Mesendoderm (in vitro differentiated cells): ENCODE data around the gene CADM1.

ENCODE experiments used
- DNase-seq: peaks from one replicate; pipeline ENCODE4 v3.0.0; 2013
- H2AK5ac ChIP-seq: 2 replicates; pipeline ENCODE4 v1.6.1; 2013; ENCODE audit warnings: low read length, inconsistent platforms
- H2BK120ac ChIP-seq: 2 replicates; pipeline ENCODE4 v1.6.1; 2013; ENCODE audit warnings: low read depth, mild to moderate bottlenecking, low read length, moderate library complexity, mixed read lengths
- H2BK15ac ChIP-seq: replicated peaks from 2 replicates; pipeline ENCODE4 v1.6.1; 2013; ENCODE audit warnings: low read depth, mild to moderate bottlenecking, moderate library complexity
- H2BK5ac ChIP-seq: 2 replicates; pipeline ENCODE4 v1.6.1; 2013; ENCODE audit warnings: low read length, inconsistent platforms
- H3K18ac ChIP-seq: 2 replicates; pipeline ENCODE4 v1.6.1; 2013; ENCODE audit warnings: mild to moderate bottlenecking, low read length, mixed read lengths
- H3K23ac ChIP-seq: one replicate; pipeline ENCODE4 v1.6.1; 2013; ENCODE audit warnings: low read length
- H3K27ac ChIP-seq: 2 replicates; pipeline ENCODE4 v1.5.1; 2013; ENCODE audit warnings: low read depth, mild to moderate bottlenecking, inconsistent platforms, low read length, moderate library complexity
- H3K27me3 ChIP-seq: 2 replicates; pipeline ENCODE4 v1.6.1; 2013; ENCODE audit warnings: low read length, control low read depth, mild to moderate bottlenecking, inconsistent platforms; ENCODE audit not compliant: insufficient read depth, poor library complexity
- H3K36me3 ChIP-seq: 2 replicates; pipeline ENCODE4 v1.6.1; 2013; ENCODE audit warnings: low read length, inconsistent platforms; ENCODE audit not compliant: control insufficient read depth, insufficient read depth
- H3K4ac ChIP-seq: one replicate; pipeline ENCODE4 v1.6.1; 2013; ENCODE audit warnings: low read depth, mild to moderate bottlenecking, low read length, moderate library complexity
- H3K4me1 ChIP-seq: 2 replicates; pipeline ENCODE4 v1.6.1; 2013; ENCODE audit warnings: low read depth, low read length, inconsistent platforms; ENCODE audit not compliant: control insufficient read depth
- H3K4me2 ChIP-seq: 2 replicates; pipeline ENCODE4 v1.6.1; 2013; ENCODE audit warnings: low read length
- H3K4me3 ChIP-seq: 2 replicates; pipeline ENCODE4 v1.5.1; 2013; ENCODE audit warnings: mild to moderate bottlenecking, low read length
- H3K56ac ChIP-seq: one replicate; pipeline ENCODE4 v1.6.1; 2013; ENCODE audit warnings: low read length
- H3K79me1 ChIP-seq: 2 replicates; pipeline ENCODE4 v1.6.1; 2013; ENCODE audit warnings: low read length, inconsistent platforms
- H3K79me2 ChIP-seq: 2 replicates; pipeline ENCODE4 v1.6.1; 2013; ENCODE audit warnings: mild to moderate bottlenecking, low read length; ENCODE audit not compliant: control insufficient read depth, insufficient read depth
- H3K9ac ChIP-seq: 2 replicates; pipeline ENCODE4 v1.6.1; 2013; ENCODE audit warnings: low read length, inconsistent platforms
- H4K5ac ChIP-seq: one replicate; pipeline ENCODE4 v1.6.1; 2013; ENCODE audit warnings: low read length
- H4K8ac ChIP-seq: one replicate; pipeline ENCODE4 v1.6.1; 2013; ENCODE audit warnings: low read depth, mild to moderate bottlenecking, control low read depth, low read length, moderate library complexity
- WGBS: extraction: QIAGEN DNeasy Blood & Tissue Kit; methylation state at CpG from one replicate; pipeline ENCODE4 v1.1.7; 2013; ENCODE audit warnings: low lambda C conversion rate, missing lambda C conversion rate; ENCODE audit not compliant: insufficient coverage; ENCODE audit errors: extremely low coverage; 5-methylcytosine and 5-hydroxymethylcytosine counted together

Gene CADM1

DNA sequence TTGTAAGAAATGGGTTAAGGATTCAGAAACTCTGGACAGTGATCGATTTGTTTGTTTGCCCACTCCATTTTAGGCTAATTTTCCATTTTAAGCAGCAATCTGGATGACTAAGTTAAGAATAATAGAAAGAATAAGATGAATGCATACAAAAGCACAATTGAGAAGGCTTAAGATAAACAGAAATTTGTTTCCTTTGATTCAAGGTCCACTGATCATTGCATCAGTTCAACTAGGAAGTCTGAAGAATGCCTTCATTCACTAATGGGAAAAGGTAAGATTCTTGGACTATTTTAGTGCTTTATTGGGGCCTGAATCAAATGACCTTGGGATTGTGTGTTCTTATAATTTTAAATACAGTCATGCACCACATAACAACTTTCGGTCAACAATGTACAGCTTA lies 140.8 kb downstream of the CADM1 start:
- Histone ChIP-seq H3K9ac (no peak overlapping the region), H3K18ac (no peak overlapping the region), H2BK5ac (no peak overlapping the region), H3K56ac (no peak overlapping the region), H2AK5ac (no peak overlapping the region), H4K8ac (no peak overlapping the region), H4K5ac (no peak overlapping the region), H2BK120ac (no peak overlapping the region), H3K27ac (no peak overlapping the region), H3K36me3 (no peaks in the 10 kb centered on the region), H3K23ac (no peak overlapping the region), H3K79me2 (no peaks in the 10 kb centered on the region), H3K4ac (no peak overlapping the region), H3K4me3 (no peak overlapping the region), H2BK15ac (no peak overlapping the region), H3K79me1 (no peaks in the 10 kb centered on the region), H3K4me2 (no peak overlapping the region), H3K27me3 (no peaks in the 10 kb centered on the region), H3K4me1 (no peaks in the 10 kb centered on the region)
- no peak for DNase-seq
- no CpG with 5 or more reads among the region's 2 CpGs for WGBS

DNA sequence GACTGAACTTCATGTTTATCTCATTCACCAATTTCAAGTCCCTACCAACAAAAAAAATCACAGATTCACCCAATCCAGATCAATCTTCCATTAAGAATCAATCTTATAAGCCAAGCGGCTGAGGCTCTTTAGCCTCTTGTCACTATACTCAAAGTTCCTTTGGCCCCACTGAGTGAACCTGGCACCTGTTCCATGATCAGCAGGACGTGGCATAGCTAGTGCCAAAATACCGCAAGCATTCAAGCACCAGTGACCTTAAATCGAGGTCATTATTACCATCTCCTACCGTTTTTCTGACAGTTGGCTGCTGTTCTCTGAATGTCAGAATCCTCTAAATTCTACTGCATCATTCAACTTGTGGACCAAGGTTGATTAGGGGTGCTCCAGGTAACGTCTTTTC lies 141.2 kb downstream of the CADM1 start:
- no peak overlapping the region for H3K9ac ChIP-seq
- H3K18ac ChIP-seq = no peak overlapping the region
- no peak overlapping the region for H2AK5ac ChIP-seq
- no peaks in the 10 kb centered on the region for H3K27me3 ChIP-seq
- no peak overlapping the region for H3K56ac ChIP-seq
- H3K4me1 ChIP-seq = no peaks in the 10 kb centered on the region
- H2BK5ac ChIP-seq = no peak overlapping the region
- H4K5ac ChIP-seq = no peak overlapping the region
- H3K27ac ChIP-seq = no peak overlapping the region
- H3K36me3 ChIP-seq = no peaks in the 10 kb centered on the region
- H3K23ac ChIP-seq = no peak overlapping the region
- no peak overlapping the region for H4K8ac ChIP-seq
- no peak overlapping the region for H2BK120ac ChIP-seq
- no peak for DNase-seq
- H3K79me2 ChIP-seq = no peaks in the 10 kb centered on the region
- no CpG with 5 or more reads among the region's 6 CpGs for WGBS
- H3K4ac ChIP-seq = no peak overlapping the region
- H2BK15ac ChIP-seq = no peak overlapping the region
- H3K79me1 ChIP-seq = no peaks in the 10 kb centered on the region
- no peak overlapping the region for H3K4me2 ChIP-seq
- no peak overlapping the region for H3K4me3 ChIP-seq

DNA sequence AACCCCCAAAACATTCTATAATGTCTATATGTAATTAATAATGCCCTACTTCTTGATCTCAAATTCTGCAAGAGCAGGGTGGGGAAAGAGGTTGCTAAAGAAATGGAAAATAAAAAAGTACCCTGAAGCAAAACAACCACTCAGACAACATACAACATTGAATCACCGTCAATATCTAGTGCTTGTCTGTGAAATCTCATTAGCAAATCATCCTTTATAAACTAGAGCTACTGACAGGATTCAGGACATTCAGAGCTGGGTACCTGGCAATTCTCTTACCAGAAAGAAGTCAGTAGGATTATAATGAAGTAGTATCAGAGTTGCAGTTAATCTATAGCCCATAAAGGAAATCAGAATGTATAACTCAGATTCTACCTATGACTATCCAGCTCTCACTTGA lies 143.2 kb downstream of the CADM1 start:
- Histone ChIP-seq H4K5ac (no peak overlapping the region), H3K18ac (no peak overlapping the region), H3K4me3 (no peak overlapping the region), H3K9ac (no peak overlapping the region), H2BK120ac (no peak overlapping the region), H3K79me1 (no peaks in the 10 kb centered on the region), H3K4me1 (no peaks in the 10 kb centered on the region), H2BK5ac (no peak overlapping the region), H3K27ac (no peak overlapping the region), H3K23ac (no peak overlapping the region), H3K56ac (no peak overlapping the region), H3K4me2 (no peak overlapping the region), H2AK5ac (no peak overlapping the region), H4K8ac (no peak overlapping the region), H2BK15ac (no peak overlapping the region), H3K4ac (no peak overlapping the region), H3K79me2 (no peaks in the 10 kb centered on the region), H3K36me3 (no peaks in the 10 kb centered on the region), H3K27me3 (no peaks in the 10 kb centered on the region)
- no peak for DNase-seq
- WGBS = no CpG with 5 or more reads among the region's 1 CpG

DNA sequence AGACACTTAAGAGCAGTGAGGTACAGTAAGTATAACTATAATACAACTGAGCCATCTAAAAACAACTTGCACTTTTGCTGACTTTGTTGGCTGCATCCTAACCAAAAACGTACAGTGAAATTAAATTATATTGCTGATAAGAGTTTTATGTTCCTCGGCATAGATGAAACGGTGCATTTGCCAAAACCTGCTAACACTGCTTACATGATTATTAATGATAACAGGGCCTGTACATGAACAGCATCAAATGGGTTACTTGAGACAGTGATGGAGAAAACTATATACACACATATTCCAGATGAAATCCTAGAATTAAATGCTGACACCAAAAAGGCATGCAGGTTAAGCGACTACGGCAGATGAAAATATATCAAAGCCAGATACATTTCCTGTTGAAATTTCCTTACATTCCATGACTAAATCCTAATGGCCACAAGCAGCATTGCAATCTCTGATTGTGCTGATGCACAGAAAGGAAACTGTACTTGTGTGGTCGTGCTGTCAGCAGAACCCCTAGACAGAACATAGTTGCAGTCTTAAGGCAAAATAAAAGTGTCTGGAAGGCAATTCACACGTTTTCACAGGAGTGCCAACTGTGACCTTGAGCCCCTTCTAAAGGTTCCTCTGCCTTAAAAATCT lies 143.9 kb downstream of the CADM1 start:
- Histone ChIP-seq H3K4me1 (no peaks in the 10 kb centered on the region), H3K36me3 (no peaks in the 10 kb centered on the region), H4K5ac (no peak overlapping the region), H3K18ac (no peak overlapping the region), H2AK5ac (no peak overlapping the region), H3K27me3 (no peaks in the 10 kb centered on the region), H3K4me3 (no peak overlapping the region), H4K8ac (no peak overlapping the region), H3K79me1 (no peaks in the 10 kb centered on the region), H2BK15ac (no peak overlapping the region), H3K56ac (no peak overlapping the region), H3K79me2 (no peaks in the 10 kb centered on the region), H2BK120ac (no peak overlapping the region), H2BK5ac (no peak overlapping the region), H3K4me2 (no peak overlapping the region), H3K27ac (no peak overlapping the region), H3K23ac (no peak overlapping the region), H3K4ac (no peak overlapping the region), H3K9ac (no peak overlapping the region)
- no CpG with 5 or more reads among the region's 7 CpGs for WGBS
- no peak for DNase-seq

DNA sequence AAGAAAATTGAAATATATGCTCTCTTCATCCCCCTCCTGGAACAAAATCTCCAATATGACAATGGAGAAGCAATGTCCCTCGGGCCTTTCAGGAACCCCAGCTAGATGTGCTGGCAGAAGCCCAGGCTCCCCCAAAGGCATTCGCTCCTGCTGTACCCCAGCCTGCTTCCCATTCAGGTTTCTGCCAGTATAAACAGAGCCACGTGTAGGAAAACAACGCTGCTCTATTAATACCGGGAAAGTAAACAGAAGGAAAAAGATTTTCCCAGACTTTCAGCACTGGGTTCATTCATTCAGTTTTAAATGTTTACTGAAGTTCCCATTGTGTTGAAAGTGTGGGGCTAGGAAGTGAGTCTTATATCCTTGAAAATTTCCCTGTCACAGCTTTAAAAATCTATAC lies 147.1 kb downstream of the CADM1 start:
- no peaks in the 10 kb centered on the region for H3K36me3 ChIP-seq

DNA sequence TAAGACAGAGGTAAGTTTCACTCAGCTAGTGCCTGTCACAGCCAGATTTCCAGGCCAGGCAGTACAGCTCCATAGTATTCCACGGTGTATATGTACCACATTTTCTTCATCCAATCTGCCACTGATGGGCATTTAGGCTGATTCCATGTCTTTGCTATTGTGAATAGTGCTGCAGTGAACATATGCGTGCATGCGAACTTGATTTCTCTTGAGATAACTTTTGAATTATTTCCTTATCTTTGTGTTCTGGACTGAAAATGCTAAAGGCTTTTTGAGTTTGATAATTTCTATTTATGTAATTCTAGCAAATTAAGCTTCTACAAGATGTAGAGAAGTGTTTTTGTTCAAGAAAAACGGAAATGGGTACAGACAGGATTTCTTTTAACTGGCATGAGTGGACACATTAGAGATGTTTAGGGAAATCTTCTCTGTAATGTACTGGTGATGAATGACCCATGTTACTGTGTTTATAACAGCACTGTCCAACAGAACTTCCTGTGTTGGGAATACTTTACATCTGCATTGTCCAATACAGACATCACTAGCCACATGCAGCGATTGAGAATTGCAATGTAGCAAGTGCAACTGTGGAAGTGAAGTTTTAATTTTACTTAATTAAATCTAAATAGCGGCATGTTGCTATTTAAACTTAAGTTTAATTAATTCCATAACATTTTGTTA lies 151.3 kb downstream of the CADM1 start:
- no peak overlapping the region for H3K23ac ChIP-seq
- no peak overlapping the region for H3K4me2 ChIP-seq
- H4K8ac ChIP-seq = no peak overlapping the region
- H3K79me2 ChIP-seq = no peaks in the 10 kb centered on the region
- no peaks in the 10 kb centered on the region for H3K79me1 ChIP-seq
- no peak overlapping the region for H3K56ac ChIP-seq
- no peak overlapping the region for H2BK5ac ChIP-seq
- no peak overlapping the region for H3K9ac ChIP-seq
- no peak overlapping the region for H2AK5ac ChIP-seq
- H2BK15ac ChIP-seq = no peak overlapping the region
- H3K4me3 ChIP-seq = no peak overlapping the region
- H3K18ac ChIP-seq = no peak overlapping the region
- H4K5ac ChIP-seq = no peak overlapping the region
- peaks cover 2% of the 10 kb centered on the region for H3K4me1 ChIP-seq
- no peak for DNase-seq
- no CpG with 5 or more reads among the region's 6 CpGs for WGBS
- no peaks in the 10 kb centered on the region for H3K27me3 ChIP-seq
- no peak overlapping the region for H3K4ac ChIP-seq
- no peak overlapping the region for H2BK120ac ChIP-seq
- no peak overlapping the region for H3K27ac ChIP-seq
- H3K36me3 ChIP-seq = no peaks in the 10 kb centered on the region

More for the DNA sequence above, 147.1 kb downstream of the CADM1 start:
- H4K5ac ChIP-seq = no peak overlapping the region
- no CpG with 5 or more reads among the region's 5 CpGs for WGBS
- no peak overlapping the region for H3K9ac ChIP-seq
- no peak overlapping the region for H2BK5ac ChIP-seq
- H3K79me1 ChIP-seq = no peaks in the 10 kb centered on the region
- no peak overlapping the region for H2BK120ac ChIP-seq
- H3K4me3 ChIP-seq = no peak overlapping the region
- no peak overlapping the region for H4K8ac ChIP-seq
- peaks cover 2% of the 10 kb centered on the region for H3K4me1 ChIP-seq
- no peak overlapping the region for H3K27ac ChIP-seq
- H3K79me2 ChIP-seq = no peaks in the 10 kb centered on the region
- no peaks in the 10 kb centered on the region for H3K27me3 ChIP-seq
- H3K4me2 ChIP-seq = no peak overlapping the region
- DNase-seq = no peak
- H3K18ac ChIP-seq = no peak overlapping the region
- H3K23ac ChIP-seq = no peak overlapping the region
- no peak overlapping the region for H3K56ac ChIP-seq
- H3K4ac ChIP-seq = no peak overlapping the region
- H2BK15ac ChIP-seq = no peak overlapping the region
- no peak overlapping the region for H2AK5ac ChIP-seq
